GM19240 (cell line): ENCODE measurements around the gene NFASC.

ENCODE experiments used
- DNase-seq: peaks from one replicate; pipeline ENCODE4 v3.0.0; 2011; ENCODE audit warnings: low spot score; ENCODE audit not compliant: insufficient read length

NFASC gene

GRCh38 chr1:205002705-205003104 is 132.0 kb downstream of the NFASC start:
- DNase-seq, result no peak

GRCh38 chr1:205003358-205004131 is 132.9 kb downstream of the NFASC start:
- no peak for DNase-seq

GRCh38 chr1:205004351-205004750 is 133.7 kb downstream of the NFASC start:
- no peak for DNase-seq

DNA sequence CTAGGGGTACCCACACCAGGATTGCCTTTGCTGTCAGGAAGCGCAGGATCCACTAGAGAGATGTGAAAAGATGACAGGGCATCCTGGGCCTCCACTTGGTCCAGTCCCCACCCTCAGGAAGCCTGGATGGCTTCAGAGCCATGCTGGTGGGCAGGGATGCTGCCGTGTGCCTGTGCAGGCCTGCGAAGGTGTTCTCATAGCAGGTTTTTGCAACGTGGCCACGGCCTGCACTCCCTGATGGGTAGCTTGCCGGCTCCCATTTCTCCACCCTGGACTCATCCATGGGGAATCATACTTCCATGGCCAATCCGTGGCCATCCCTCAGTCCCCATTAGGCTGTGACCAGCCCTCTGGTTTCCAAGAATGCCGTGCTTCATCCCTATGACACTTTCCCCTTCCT is 138.2 kb downstream of the NFASC start:
- DNase-seq, result no peak

- no peak for DNase-seq
These were observed 139.0 kb downstream of the NFASC start for GRCh38 chr1:205009670-205010069.

DNA sequence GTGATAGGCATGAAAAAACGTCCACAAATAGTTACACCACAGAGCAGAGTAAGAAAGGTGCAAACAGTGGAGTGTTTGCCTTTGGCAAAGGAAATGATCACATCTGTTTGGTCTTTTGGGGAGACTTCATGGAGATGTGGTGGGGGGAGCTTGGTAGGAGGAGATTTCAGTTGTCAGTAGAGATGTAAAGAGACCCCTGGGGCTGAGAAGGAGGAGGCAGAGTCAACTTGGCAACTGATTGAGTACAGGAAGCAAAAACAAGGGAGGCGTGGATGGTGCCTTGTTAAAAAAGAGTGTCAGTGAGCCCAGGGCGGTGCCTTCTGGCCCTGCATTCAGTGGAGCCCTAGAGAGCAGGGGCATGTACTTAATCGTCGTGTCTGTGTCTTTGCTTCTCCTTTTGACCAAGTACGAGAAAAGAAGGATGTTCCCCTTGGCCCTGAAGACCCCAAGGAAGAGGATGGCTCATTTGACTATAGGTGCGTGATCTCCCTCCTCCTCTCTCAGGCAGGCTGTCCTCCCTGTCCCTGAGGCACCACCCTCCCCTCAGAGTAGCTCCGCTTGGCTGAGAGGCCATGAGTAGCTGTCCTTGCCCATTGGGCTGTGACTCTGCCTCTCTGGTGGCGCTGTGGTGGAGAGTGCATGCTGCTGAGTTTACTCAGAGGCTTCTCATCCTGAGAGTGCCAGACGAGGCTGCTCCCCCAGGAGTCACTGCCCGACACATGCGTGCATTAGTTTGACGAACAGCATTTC is 141.9 kb downstream of the NFASC start:
- no peak for DNase-seq

- DNase-seq, result no peak
These were observed 143.2 kb downstream of the NFASC start for GRCh38 chr1:205013683-205014367.

- DNase-seq, result no peak
These were observed 144.1 kb downstream of the NFASC start for GRCh38 chr1:205014783-205015182.

- no peak for DNase-seq
These were observed 144.6 kb downstream of the NFASC start for GRCh38 chr1:205015241-205015640.

DNA sequence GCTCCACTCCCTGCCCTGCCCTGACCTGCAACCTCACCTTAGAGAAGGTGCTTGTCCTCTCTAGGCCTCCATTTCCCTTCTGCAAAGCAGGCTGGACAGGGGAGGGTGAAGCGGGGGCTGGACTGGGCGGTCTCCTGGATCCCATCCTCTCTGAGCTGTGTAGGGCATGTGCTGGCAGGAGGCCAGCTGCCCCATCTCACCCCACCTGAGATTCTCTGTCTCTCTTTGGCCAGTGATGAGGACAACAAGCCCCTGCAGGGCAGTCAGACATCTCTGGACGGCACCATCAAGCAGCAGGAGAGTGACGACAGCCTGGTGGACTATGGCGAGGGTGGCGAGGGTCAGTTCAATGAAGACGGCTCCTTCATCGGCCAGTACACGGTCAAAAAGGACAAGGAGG is 145.4 kb downstream of the NFASC start:
- no peak for DNase-seq

DNA sequence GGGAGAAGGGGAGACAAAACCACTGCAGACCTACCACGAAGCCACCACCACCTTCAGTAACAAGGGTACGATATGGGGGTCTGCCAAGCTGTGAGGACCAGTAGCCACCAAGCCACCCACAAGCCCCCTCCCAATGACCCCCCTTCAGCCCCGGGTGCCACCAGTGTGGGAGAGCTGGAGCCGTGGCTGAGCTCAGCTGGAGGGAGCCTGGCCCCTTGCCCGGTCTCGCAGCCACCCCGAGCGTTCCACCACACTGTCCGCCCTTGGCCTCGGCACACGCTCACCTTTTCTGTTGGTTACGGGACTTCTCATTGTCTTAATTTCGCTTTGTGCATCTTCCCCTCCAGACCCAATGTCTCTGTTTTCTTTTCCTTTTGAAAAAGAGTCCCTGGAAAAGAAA is 145.9 kb downstream of the NFASC start:
- DNase-seq, result no peak

GRCh38 chr1:205017001-205017400 is 146.3 kb downstream of the NFASC start:
- DNase-seq, result no peak

DNA sequence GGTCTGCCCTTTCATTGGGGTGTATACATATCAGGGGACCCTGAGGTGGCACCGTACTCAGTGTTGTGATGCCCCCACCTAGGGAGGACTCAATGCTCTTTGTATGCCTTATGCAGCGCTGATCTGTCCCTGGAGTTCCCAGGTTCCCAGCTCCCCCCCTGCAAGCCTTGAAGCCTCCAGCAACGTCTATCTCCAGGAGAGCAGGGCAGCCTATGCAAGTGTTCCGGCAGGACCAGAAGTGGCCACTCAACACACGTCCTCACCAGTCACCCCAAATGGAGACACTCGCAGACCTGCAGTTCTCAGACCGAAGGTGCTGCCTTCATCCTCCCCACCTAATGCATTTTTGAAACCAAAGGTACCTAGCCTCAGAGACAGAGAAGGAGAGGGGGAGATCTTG is 147.1 kb downstream of the NFASC start:
- DNase-seq, result no peak

GRCh38 chr1:205018381-205018780 is 147.7 kb downstream of the NFASC start:
- no peak for DNase-seq

- no peak for DNase-seq
These were observed 149.8 kb downstream of the NFASC start for GRCh38 chr1:205020466-205020865.

GRCh38 chr1:205024679-205025078 is 154.0 kb downstream of the NFASC start:
- no peak for DNase-seq

DNA sequence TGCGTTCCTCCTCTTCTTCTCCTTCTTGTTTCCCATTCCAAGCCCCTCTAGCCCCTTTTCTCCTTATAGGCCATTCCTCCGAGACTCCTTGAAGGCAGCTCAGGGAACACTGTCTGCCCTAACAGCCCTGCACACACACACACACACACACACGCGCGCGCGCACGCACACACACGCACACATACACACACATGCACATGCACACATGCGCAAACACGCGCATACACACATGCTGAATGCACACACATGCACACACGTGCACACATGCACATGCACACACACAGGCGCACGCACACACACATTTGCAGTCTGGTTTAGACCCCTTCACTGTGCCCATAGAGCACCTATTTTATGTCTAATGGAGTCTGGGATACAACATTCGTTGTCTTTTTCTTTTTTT is 154.6 kb downstream of the NFASC start:
- no peak for DNase-seq

DNA sequence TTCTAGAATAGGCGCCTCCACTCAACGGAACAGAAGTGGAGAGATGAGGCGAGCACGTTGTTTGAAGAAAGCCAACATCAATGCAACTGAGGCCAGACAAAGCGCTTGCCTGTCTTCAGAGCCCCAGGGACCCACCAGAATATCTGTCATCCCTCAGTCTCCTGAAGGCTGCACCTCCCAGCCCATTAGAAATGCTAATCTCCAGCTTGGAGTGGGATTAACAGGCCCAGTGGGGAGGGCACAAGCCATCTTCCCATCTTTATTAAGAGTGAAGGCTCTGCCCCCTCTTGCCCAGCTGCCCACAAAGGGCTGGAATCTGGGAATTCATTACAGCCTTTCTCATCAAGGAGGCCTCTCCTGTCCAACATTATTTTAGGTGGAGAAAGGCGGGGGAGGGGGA is 155.5 kb downstream of the NFASC start:
- no peak for DNase-seq

DNA sequence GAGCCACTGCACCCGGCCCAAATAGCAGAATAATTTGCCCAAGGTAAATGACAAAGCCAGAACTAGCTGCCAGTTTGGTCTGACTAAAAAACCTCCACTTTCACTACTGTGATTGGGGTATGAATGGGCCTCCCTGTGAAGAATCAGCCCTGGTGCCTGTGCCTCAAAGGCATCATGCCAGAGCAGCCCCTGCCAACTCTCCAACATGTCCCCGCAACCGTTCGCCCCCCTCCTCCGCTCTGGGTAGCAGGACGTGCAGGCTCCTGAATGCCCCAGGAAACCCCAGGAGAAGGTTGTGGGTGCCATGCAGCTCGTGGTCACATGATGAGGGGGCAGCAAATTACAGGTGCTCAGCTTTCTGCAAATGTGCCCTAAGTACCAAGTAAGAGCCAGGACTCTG is 157.7 kb downstream of the NFASC start:
- no peak for DNase-seq

- DNase-seq, result no peak
These were observed 158.3 kb downstream of the NFASC start for GRCh38 chr1:205028924-205029323.

GRCh38 chr1:205030241-205030640 is 159.6 kb downstream of the NFASC start:
- DNase-seq, result no peak

DNA sequence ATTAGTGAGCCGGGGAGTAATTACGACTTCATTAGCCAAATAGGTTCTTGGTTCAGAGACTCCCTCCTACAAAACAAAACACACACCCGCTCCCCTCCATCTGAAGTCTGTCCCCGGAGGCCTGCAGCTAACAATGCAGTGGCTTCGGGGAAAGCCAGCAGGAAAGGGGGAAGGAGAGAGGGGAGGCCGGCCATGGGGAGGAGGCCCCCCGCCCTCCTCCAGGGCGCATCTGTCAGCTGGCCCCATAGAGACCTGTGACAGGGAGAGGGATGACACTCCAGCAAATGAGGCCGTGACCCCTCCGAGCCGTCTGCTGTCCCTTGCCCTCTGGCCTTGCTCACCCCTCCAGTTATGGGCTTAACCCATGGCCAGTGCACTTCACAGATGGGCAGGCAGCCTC is 160.2 kb downstream of the NFASC start:
- DNase-seq, result no peak
